T-helper 2 cell (primary cell): Measurements from ENCODE around the gene ARHGAP27.
"Not testable (repeated sequence)": the region's sequence is repeated elsewhere in the genome, so short reads cannot be mapped to it uniquely, and the experiment has no call there.

Experiments
- DNase-seq, 5 experiments: peaks; one replicate each; pipeline versions ENCODE4 v3.0.0 to v3.0.0-alpha.2; 2012 to 2022
- total RNA-seq, 2 donors: gene quantifications; one replicate each; lab custom pipeline; 2026; lab: John Stamatoyannopoulos, UW

The ARHGAP27 gene
- 70.5 to 102 reads per million in 2 donors for total RNA-seq

GRCh38 chr17:45432405-45433158, at the start of gene ARHGAP27:
Gene ARHGAP27, minus strand, starts transcription at chr17:45432870. Its CDS starts 2,591 bp downstream, at chr17:45430279.
- peak in 1 of 5 experiments; percentile 27 for DNase-seq

GRCh38 chr17:45482317-45482716, 49.6 kb upstream of the ARHGAP27 start:
- DNase-seq = not testable (repeated sequence)

GRCh38 chr17:45475436-45475835, 42.8 kb upstream of the ARHGAP27 start:
- DNase-seq = not testable (repeated sequence)

DNA sequence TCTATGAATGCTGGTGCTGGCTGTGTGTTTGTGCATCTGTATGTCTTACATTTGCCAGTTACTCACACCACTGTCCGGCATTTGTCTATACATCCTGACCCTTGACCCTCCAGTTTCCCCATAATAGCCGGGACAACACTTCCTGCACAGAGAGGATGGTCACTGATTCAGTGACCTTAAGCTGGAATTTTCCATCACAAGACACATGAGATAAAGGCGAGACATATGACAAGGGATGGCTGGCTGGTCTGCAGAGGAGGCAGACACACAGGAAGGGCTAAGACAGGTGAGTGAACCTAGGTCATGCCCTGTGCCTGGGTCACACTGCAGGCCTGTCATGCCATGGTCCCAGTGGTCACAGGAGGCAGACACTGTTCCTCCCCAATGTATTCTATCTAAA, 39.6 kb upstream of the ARHGAP27 start:
- not testable (repeated sequence) for DNase-seq

- DNase-seq = not testable (repeated sequence)
Measured at GRCh38 chr17:45469204-45469563, 36.5 kb upstream of the ARHGAP27 start.

- not testable (repeated sequence) for DNase-seq
Measured at GRCh38 chr17:45468293-45469203, 35.9 kb upstream of the ARHGAP27 start.

GRCh38 chr17:45461524-45462327, 29.1 kb upstream of the ARHGAP27 start:
- peak in 1 of 5 experiments; percentile 40 for DNase-seq

DNA sequence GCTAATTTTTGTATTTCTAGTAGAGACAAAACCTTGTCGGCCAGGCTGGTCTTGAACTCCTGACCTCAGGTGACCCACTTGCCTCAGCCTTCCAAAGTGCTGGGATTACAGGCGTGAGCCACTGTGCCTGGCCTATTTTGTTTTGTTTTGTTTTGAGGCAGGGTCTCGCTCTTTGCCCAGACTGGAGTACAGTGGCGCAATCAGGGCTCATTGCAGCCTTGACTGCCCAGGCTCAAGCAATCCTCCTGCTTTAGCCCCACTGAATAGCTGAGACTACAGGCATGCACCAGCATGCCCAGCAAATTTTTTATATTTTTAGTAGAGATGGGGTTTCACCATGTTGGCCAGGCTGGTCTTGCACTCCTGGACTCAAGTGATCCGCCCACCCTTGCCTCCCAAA, 27.8 kb upstream of the ARHGAP27 start:
- DNase-seq = not testable (repeated sequence)

DNA sequence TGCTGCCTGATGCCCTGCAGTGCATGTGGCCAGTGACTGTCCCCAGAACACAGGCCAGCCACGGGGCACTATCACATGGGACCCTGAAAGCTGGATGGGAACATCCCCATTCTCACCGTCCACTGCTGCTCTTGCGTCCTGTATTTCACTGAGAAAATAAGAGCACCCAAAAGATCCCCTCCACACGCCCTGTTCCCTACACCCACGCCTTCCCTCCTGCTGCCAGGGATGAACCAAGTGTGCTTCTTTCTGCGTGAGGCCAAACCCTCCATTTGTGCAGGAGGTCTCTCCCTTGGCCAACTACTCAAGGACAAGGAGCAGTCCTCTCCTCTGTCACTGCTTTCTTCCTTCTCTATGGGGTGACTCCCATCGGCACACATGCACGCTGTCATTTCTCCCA, 21.7 kb upstream of the ARHGAP27 start:
- DNase-seq = not testable (repeated sequence)

DNA sequence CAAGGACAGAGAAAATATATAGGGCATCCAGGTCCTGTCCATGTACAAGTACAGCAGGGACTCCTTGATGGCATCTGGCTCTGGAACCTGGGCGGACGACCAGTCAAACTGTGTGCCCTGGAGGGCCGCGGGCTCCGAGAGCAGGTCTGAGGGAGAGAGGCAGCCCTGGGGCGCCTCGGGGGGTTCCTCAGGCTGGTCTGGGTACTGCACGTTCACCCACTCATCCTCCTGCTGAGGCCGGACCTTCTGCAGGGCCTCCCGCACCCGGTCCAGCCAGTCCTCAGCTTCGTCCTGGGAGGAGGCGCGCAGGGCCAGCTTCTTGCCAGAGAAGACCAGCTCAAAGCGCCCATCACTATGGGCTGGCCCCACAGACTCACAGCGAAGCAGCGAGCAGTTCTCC, 21.1 kb upstream of the ARHGAP27 start:
- DNase-seq = not testable (repeated sequence)

- not testable (repeated sequence) for DNase-seq
Measured at GRCh38 chr17:45453225-45453534, 20.5 kb upstream of the ARHGAP27 start.

- DNase-seq = not testable (repeated sequence)
Measured at GRCh38 chr17:45452329-45453224, 19.9 kb upstream of the ARHGAP27 start.

- DNase-seq = not testable (repeated sequence)
Measured at GRCh38 chr17:45451660-45452059, 19.0 kb upstream of the ARHGAP27 start.

- DNase-seq = no peak
Measured at GRCh38 chr17:45451131-45451530, 18.5 kb upstream of the ARHGAP27 start.

DNA sequence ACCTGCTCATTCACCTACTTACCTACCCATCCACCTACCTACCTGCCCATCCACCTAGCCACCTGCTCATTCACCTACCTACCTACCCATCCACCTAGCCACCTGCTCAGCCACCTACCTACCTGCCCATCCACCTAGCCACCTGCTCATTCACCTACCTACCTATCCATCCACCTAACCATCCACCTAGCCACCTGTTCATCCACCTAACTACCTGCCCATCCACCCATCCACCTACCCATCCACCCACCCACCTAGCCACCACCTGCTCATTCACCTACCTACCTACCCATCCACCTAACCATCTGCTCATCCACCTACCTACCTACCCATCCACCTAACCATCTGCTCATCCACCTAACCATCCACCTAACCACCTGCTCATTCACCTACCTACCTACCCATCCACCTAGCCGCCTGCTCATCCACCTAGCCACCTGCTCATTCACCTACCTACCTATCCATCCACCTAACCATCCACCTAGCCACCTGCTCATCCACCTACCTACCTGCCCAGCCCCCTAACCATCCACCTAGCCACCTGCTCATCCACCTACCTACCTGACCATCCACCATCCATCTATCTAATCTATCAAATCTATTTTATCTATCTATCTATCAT, 17.1 kb upstream of the ARHGAP27 start:
- not testable (repeated sequence) for DNase-seq

DNA sequence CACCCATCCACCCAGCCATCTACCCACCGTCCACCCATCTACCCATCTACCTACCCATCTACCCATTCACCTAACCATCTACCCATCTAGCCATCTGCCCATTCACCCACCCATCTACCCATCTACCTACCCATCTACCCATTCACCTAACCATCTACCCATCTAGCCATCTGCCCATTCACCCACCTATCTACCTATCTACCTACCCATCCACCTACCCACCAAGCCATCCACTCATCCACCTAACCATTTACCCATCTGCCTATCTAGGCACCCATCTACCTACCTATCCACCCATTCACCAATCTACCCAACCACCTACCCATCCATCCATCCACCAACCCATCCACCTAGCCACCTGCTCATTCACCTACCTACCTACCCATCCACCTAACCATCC, 16.6 kb upstream of the ARHGAP27 start:
- not testable (repeated sequence) for DNase-seq

GRCh38 chr17:45448483-45448882, 15.8 kb upstream of the ARHGAP27 start:
- not testable (repeated sequence) for DNase-seq

DNA sequence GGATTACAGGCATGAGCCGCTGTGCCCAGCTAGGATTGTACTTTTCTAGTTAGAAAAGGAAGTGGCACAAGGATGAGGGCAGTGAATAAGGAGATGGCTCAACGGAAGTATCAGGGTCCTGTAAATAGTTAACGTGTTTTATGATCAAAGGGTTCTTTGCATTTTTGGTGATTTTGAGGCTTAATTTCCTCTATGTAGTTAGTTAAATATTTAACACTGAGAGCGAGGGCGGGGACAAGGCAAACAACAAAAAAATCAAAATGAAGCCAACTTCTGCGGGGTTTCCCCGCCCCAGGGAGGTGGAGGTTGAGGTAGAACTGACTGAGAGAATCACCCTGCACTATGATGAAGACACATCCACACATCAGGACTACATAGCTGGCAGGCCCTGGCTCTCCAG, 15.4 kb upstream of the ARHGAP27 start:
- DNase-seq = not testable (repeated sequence)

GRCh38 chr17:45447650-45448049, 15.0 kb upstream of the ARHGAP27 start:
- DNase-seq = not testable (repeated sequence)

GRCh38 chr17:45446872-45447625, 14.4 kb upstream of the ARHGAP27 start:
- DNase-seq = not testable (repeated sequence)
